Common myeloid progenitor, CD34-positive (primary cell): ENCODE measurements around the gene CSMD2.

ENCODE experiments used
- CTCF ChIA-PET: fragments of 350-600 bp; sonication (Branson Sonifier 250); formaldehyde crosslinking; loops from one replicate; lab custom pipeline; 2021; ENCODE audit warnings: antibody characterized with exemption; lab: Charles Lee
- POLR2A ChIA-PET: fragments of 350-600 bp; sonication (Branson Sonifier 250); formaldehyde crosslinking; loops from one replicate; lab custom pipeline; 2021; ENCODE audit warnings: antibody characterized with exemption; lab: Charles Lee
- DNase-seq, 3 donors: peaks; one replicate each; pipeline versions ENCODE4 v3.0.0 to v3.0.0-alpha.2; 2013
- H3K27ac ChIP-seq, 2 experiments: 1 replicate in 1 of 2; 2 replicates in 1 of 2; pipeline ENCODE4 v1.7.0; 2013; ENCODE audit warnings: inconsistent platforms in 2 of 2, low read length in 2 of 2, mild to moderate bottlenecking in 2 of 2, low read depth in 1 of 2, moderate library complexity in 1 of 2; ENCODE audit not compliant: severe bottlenecking in 2 of 2, insufficient read depth in 1 of 2, poor library complexity in 1 of 2
- H3K27me3 ChIP-seq, 5 experiments: replicated peaks in 2 of 5; 1 replicate in 3 of 5; 2 replicates in 2 of 5; pipeline versions ENCODE4 v1.6.1 to v1.7.0; 2013; ENCODE audit warnings: low read length in 4 of 5, mild to moderate bottlenecking in 2 of 5, moderate library complexity in 2 of 5, inconsistent platforms in 1 of 5; ENCODE audit not compliant: insufficient read depth in 5 of 5, control insufficient read depth in 4 of 5
- H3K36me3 ChIP-seq, 4 experiments: 1 replicate in 2 of 4; 2 replicates in 2 of 4; pipeline versions ENCODE4 v1.6.1 to v1.7.0; 2013; ENCODE audit warnings: low read length in 3 of 4, control low read depth in 1 of 4, mild to moderate bottlenecking in 1 of 4; ENCODE audit not compliant: control insufficient read depth in 4 of 4, insufficient read depth in 4 of 4
- H3K4me1 ChIP-seq, 4 experiments: 1 replicate in 3 of 4; 2 replicates in 1 of 4; pipeline versions ENCODE4 v1.6.1 to v1.7.1; 2013; ENCODE audit warnings: low read length in 3 of 4, mild to moderate bottlenecking in 3 of 4, control low read depth in 1 of 4, inconsistent platforms in 1 of 4, moderate library complexity in 1 of 4; ENCODE audit not compliant: control insufficient read depth in 4 of 4, insufficient read depth in 4 of 4; ENCODE audit errors: control extremely low read depth in 1 of 4
- H3K4me3 ChIP-seq, 7 experiments: 1 replicate in 4 of 7; 2 replicates in 3 of 7; pipeline versions ENCODE4 v1.5.1 to v1.7.0; 2013; ENCODE audit warnings: mild to moderate bottlenecking in 7 of 7, low read length in 6 of 7, moderate library complexity in 6 of 7, inconsistent platforms in 2 of 7, low read depth in 2 of 7, control low read depth in 1 of 7; ENCODE audit not compliant: insufficient read depth in 4 of 7, control insufficient read depth in 1 of 7; ENCODE audit errors: extremely low read depth in 1 of 7
- H3K9me3 ChIP-seq, 5 experiments: 1 replicate in 4 of 5; 2 replicates in 1 of 5; pipeline versions ENCODE4 v1.6.1 to v1.7.1; 2013; ENCODE audit warnings: low read length in 4 of 5, mild to moderate bottlenecking in 2 of 5, inconsistent platforms in 1 of 5, low read depth in 1 of 5, moderate library complexity in 1 of 5; ENCODE audit not compliant: control insufficient read depth in 4 of 5, insufficient read depth in 2 of 5; ENCODE audit errors: control extremely low read depth in 1 of 5
- WGBS: methylation state at CpG from one replicate; pipeline ENCODE4 v1.1.5; 2013; ENCODE audit not compliant: insufficient coverage; 5-methylcytosine and 5-hydroxymethylcytosine counted together

The CSMD2 gene

DNA sequence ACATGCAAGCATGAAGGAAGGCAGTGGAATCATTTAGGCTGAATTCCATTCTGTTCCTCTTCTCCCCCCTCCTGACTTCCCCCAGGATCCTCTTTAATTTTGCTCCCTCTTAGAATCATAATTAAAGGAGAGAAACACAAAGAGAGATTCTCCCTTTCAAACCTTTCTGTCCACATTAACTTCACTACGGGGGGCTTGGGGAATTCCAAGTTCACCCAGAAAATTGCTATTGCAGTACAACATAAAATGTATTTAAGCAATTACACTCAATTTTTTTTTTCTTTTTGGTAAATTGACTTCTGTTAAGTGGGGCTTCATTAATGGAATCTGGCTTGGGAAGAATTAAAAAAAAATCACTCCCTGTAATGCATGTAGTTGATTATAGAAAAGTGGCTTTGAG is 314.5 kb downstream of the CSMD2 start:
- no peaks in the 10 kb centered on the region for H3K9me3 ChIP-seq
- H3K4me1 ChIP-seq = no peaks in the 10 kb centered on the region
- H3K27me3 ChIP-seq = peaks cover 0 to 8% (median 5%) of the 10 kb centered on the region in 5 experiments
- H3K36me3 ChIP-seq = no peaks in the 10 kb centered on the region
- no peak overlapping the region for H3K4me3 ChIP-seq
- DNase-seq = no peak
- CTCF ChIA-PET = no interaction called here
- no peak overlapping the region for H3K27ac ChIP-seq
- WGBS = no CpG with 5 or more reads among the region's 1 CpG
- POLR2A ChIA-PET = no interaction called here

DNA sequence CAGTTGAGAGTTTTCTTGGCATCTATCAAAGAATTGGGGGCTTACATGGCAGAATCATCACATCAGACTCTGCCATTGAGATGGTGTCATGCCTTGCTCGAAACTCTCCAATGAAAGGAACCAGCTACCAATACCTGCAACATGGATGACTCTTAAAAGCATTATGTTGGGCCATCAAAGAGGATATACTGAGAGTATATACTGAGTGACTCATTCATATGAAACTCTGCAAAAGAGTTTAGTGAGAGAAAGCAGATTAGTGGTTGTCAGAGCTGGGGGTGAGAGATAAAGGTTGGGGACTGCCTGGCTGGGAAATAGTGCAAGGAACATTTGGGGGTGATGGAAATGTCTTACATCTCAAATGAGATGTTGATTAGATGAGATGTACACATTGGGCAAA is 315.8 kb downstream of the CSMD2 start:
- H3K4me3 ChIP-seq = no peak overlapping the region
- H3K9me3 ChIP-seq = no peaks in the 10 kb centered on the region
- POLR2A ChIA-PET = interaction anchor here (0.6 kb wide), 1 partner anchor 530 kb away, joined by 3 read pairs; no protein-coding TSS in a partner anchor
- H3K4me1 ChIP-seq = no peaks in the 10 kb centered on the region
- no peaks in the 10 kb centered on the region for H3K36me3 ChIP-seq
- H3K27ac ChIP-seq = no peak overlapping the region
- 100% methylated on average over 1 of the region's 1 CpG for WGBS
- DNase-seq = no peak
- H3K27me3 ChIP-seq = peaks cover 0 to 8% (median 3%) of the 10 kb centered on the region in 5 experiments
- CTCF ChIA-PET = no interaction called here

GRCh38 chr1:33848205-33848937 is 316.7 kb downstream of the CSMD2 start:
- CTCF ChIA-PET = no interaction called here
- 100% methylated on average over 1 of the region's 4 CpGs for WGBS
- H3K4me3 ChIP-seq = no peak overlapping the region

GRCh38 chr1:33846861-33847260 is 318.2 kb downstream of the CSMD2 start:
- Histone ChIP-seq H3K27me3 (peaks cover 0 to 8% (median 3%) of the 10 kb centered on the region in 5 experiments), H3K4me1 (no peaks in the 10 kb centered on the region), H3K27ac (no peak overlapping the region), H3K36me3 (no peaks in the 10 kb centered on the region), H3K4me3 (no peak overlapping the region), H3K9me3 (no peaks in the 10 kb centered on the region)
- ChIA-PET CTCF (no interaction called here), POLR2A (interaction anchor here (0.6 kb wide), 1 partner anchor 97 kb away, joined by 3 read pairs; no protein-coding TSS in a partner anchor)
- WGBS = 88% methylated on average over 8 of the region's 8 CpGs
- no peak for DNase-seq

More at GRCh38 chr1:33848205-33848937, 316.7 kb downstream of the CSMD2 start:
- POLR2A ChIA-PET = no interaction called here
- Histone ChIP-seq H3K36me3 (no peaks in the 10 kb centered on the region), H3K27ac (no peak overlapping the region), H3K4me1 (no peaks in the 10 kb centered on the region), H3K27me3 (peaks cover 0 to 8% (median 3%) of the 10 kb centered on the region in 5 experiments), H3K9me3 (no peaks in the 10 kb centered on the region)
- DNase-seq = no peak

DNA sequence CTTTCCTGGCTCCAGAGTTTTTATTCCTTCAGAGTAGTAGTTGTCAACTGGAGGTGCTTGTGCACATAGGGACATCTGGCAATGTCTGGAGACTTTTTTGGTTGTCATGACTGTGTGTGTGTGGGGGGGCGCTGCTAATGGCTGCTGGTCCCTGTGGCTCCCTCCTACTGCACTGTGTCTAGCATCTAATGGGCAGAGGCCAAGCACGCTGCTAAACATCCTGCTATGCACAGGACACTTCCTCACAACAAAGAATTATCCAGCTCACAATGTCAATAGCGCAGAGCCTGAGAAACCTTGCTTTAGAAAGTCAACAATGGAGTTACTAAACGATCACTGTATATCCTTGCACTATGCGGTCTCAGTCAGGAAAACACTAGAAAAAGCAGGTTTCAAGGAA is 320.9 kb downstream of the CSMD2 start:
- ChIA-PET POLR2A (no interaction called here), CTCF (no interaction called here)
- Histone ChIP-seq H3K27me3 (peaks cover 0 to 5% (median 0%) of the 10 kb centered on the region in 5 experiments), H3K9me3 (no peaks in the 10 kb centered on the region), H3K27ac (no peak overlapping the region), H3K4me3 (no peak overlapping the region), H3K4me1 (no peaks in the 10 kb centered on the region), H3K36me3 (no peaks in the 10 kb centered on the region)
- no peak for DNase-seq
- 79% methylated on average over 4 of the region's 5 CpGs for WGBS

DNA sequence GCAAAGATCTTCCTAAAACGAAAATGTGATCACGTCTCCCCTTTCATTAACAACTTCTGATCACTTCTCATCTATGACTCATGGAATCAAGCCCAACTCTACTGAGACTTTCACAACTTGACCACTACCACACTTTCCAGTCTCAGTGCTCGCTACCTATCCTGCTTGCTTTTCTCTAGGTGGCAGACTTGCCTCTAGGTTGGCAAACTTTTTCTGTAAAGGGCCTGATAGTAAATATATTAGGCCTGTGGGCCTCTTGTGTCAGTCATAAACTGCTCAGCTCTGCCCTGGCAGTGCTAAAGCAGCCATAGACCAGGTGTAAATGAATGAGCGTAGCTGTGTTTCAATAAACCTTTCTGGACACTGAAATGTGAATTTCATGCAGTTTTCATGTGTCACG is 322.7 kb downstream of the CSMD2 start:
- Histone ChIP-seq H3K27me3 (peaks cover 0 to 5% (median 0%) of the 10 kb centered on the region in 5 experiments), H3K36me3 (no peaks in the 10 kb centered on the region), H3K9me3 (no peaks in the 10 kb centered on the region), H3K4me3 (no peak overlapping the region), H3K4me1 (no peaks in the 10 kb centered on the region), H3K27ac (no peak overlapping the region)
- no peak for DNase-seq
- CTCF ChIA-PET = no interaction called here
- WGBS = 95% methylated on average over 2 of the region's 5 CpGs
- POLR2A ChIA-PET = no interaction called here

- H3K9me3 ChIP-seq = peaks cover 0 to 3% (median 0%) of the 10 kb centered on the region in 5 experiments
- 88% methylated on average over 1 of the region's 1 CpG for WGBS
- peaks cover 0 to 3% (median 0%) of the 10 kb centered on the region in 5 experiments for H3K27me3 ChIP-seq
- no peaks in the 10 kb centered on the region for H3K36me3 ChIP-seq
- ChIA-PET CTCF (no interaction called here), POLR2A (no interaction called here)
- no peak overlapping the region for H3K27ac ChIP-seq
- H3K4me1 ChIP-seq = no peaks in the 10 kb centered on the region
- no peak for DNase-seq
- no peak overlapping the region for H3K4me3 ChIP-seq
Measured at GRCh38 chr1:33841494-33841893, 323.5 kb downstream of the CSMD2 start.
